ENCODE results near the gene COL6A5.

COL6A5 gene

GRCh38 chr3:130514681-130515080 is 169.2 kb downstream of the COL6A5 start:
- H3K4me3 ChIP-seq (replicated peaks; ENCODE audit: low read depth, low read length): no peak overlapping the region
- TF ChIP-seq, protein P1, sequence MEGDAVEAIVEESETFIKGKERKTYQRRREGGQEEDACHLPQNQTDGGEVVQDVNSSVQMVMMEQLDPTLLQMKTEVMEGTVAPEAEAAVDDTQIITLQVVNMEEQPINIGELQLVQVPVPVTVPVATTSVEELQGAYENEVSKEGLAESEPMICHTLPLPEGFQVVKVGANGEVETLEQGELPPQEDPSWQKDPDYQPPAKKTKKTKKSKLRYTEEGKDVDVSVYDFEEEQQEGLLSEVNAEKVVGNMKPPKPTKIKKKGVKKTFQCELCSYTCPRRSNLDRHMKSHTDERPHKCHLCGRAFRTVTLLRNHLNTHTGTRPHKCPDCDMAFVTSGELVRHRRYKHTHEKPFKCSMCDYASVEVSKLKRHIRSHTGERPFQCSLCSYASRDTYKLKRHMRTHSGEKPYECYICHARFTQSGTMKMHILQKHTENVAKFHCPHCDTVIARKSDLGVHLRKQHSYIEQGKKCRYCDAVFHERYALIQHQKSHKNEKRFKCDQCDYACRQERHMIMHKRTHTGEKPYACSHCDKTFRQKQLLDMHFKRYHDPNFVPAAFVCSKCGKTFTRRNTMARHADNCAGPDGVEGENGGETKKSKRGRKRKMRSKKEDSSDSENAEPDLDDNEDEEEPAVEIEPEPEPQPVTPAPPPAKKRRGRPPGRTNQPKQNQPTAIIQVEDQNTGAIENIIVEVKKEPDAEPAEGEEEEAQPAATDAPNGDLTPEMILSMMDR (IDR thresholded peaks at IDR 0.05; ENCODE audit: insufficient read depth, low read length, poor library complexity, severe bottlenecking): no peak
- H3K27me3 ChIP-seq (replicated peaks; ENCODE audit: control insufficient read depth, insufficient read depth, low read length): no peaks in the 10 kb centered on the region; the same call in 1 of the 2 replicates
- no peaks in the 10 kb centered on the region for H3K36me3 ChIP-seq (ENCODE audit: control insufficient read depth, insufficient read depth, low read length)
- no peak for DNase-seq (ENCODE audit: extremely low read depth, insufficient read length)

- no peak for DNase-seq (ENCODE audit: extremely low read depth, insufficient read length)
- Histone ChIP-seq H3K4me3 (replicated peaks; ENCODE audit: low read depth, low read length) (no peak overlapping the region), H3K27me3 (replicated peaks; ENCODE audit: control insufficient read depth, insufficient read depth, low read length) (no peaks in the 10 kb centered on the region; the same call in 1 of the 2 replicates), H3K36me3 (ENCODE audit: control insufficient read depth, insufficient read depth, low read length) (no peaks in the 10 kb centered on the region)
- TF ChIP-seq, protein P1 (IDR thresholded peaks at IDR 0.05; ENCODE audit: insufficient read depth, low read length, poor library complexity, severe bottlenecking): no peak
These were observed 170.3 kb downstream of the COL6A5 start for GRCh38 chr3:130515755-130516154.

DNA sequence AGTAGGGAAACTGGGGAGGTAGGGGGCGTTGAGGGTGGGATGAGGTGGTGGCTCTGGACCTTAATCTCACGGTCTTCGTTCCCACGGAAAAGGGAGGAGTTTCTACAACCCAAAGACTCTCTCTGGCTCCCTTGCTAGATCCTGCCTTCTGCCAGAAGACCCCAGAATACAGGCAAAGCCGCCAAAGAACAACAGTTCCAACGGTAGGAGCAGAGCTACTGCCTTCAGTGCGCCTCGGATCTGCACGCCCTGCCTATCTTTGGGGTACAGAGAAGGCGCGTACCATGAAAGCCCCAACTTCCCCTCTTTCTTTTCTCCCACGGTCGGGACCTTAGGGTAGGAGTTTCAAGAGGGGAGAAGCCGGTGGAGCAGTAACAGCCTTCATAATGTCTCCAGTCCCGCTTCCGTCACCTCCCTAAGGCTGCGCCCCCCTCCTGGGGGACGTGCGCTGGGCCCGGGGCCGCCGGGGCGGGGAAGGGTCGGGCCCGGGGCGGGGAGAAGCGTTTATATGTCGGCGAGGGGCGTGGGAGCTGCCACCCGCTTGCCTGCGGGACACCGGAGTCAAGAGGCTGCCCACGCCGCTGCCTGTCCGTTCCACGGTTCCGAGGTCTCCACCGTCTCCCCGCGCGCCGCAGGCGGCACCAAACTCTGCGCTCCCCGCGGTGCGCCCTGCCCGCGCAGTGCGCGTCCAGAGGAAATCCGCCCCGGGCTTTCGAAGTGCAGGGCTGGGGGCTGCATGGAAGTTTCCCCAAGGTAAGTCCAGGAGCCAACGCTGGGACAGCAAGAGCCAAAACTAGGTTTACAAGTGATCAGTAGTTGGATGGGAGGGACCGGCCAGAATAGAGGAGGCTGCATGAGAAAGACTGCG is 171.4 kb downstream of the COL6A5 start, which contains the start of gene COL6A6:
TSS of gene COL6A6 (plus strand) at position 533 of the 868 bp plus-strand sequence. CDS start 43,188 bp downstream, outside the sequence.
- Histone ChIP-seq H3K4me3 (replicated peaks; ENCODE audit: low read depth, low read length) (no peak within 1 kb of the TSS), H3K36me3 (ENCODE audit: control insufficient read depth, insufficient read depth, low read length) (no peaks in the 10 kb centered on the region), H3K27me3 (replicated peaks; ENCODE audit: control insufficient read depth, insufficient read depth, low read length) (no peaks in the 10 kb centered on the region; the same call in 1 of the 2 replicates)
- TF ChIP-seq, protein P1 (IDR thresholded peaks at IDR 0.05; ENCODE audit: insufficient read depth, low read length, poor library complexity, severe bottlenecking): no peak
- DNase-seq (ENCODE audit: extremely low read depth, insufficient read length): no peak

- H3K4me3 ChIP-seq (replicated peaks; ENCODE audit: low read depth, low read length): no peak overlapping the region
- TF ChIP-seq, protein P1 (IDR thresholded peaks at IDR 0.05; ENCODE audit: insufficient read depth, low read length, poor library complexity, severe bottlenecking): no peak
- no peak for DNase-seq (ENCODE audit: extremely low read depth, insufficient read length)
- no peaks in the 10 kb centered on the region for H3K36me3 ChIP-seq (ENCODE audit: control insufficient read depth, insufficient read depth, low read length)
- H3K27me3 ChIP-seq (replicated peaks; ENCODE audit: control insufficient read depth, insufficient read depth, low read length): no peaks in the 10 kb centered on the region; the same call in 1 of the 2 replicates
These were observed 172.1 kb downstream of the COL6A5 start for GRCh38 chr3:130517602-130518001.

GRCh38 chr3:130519754-130520153 is 174.3 kb downstream of the COL6A5 start:
- H3K36me3 ChIP-seq (ENCODE audit: control insufficient read depth, insufficient read depth, low read length): no peaks in the 10 kb centered on the region
- DNase-seq (ENCODE audit: extremely low read depth, insufficient read length): no peak
- TF ChIP-seq, protein P1 (IDR thresholded peaks at IDR 0.05; ENCODE audit: insufficient read depth, low read length, poor library complexity, severe bottlenecking): no peak
- no peaks in the 10 kb centered on the region for H3K27me3 ChIP-seq (replicated peaks; ENCODE audit: control insufficient read depth, insufficient read depth, low read length)
- no peak overlapping the region for H3K4me3 ChIP-seq (replicated peaks; ENCODE audit: low read depth, low read length)
